Neural cell (in vitro differentiated cells): Measurements from ENCODE around the gene OR2T11.

Experiments
- CTCF ChIP-seq: fragments of 450-650 bp; IDR thresholded peaks from 2 replicates; pipeline ENCODE4 v1.5.1; 2014; ENCODE audit warnings: antibody characterized with exemption, mild to moderate bottlenecking, moderate library complexity; ENCODE audit not compliant: poor library complexity, severe bottlenecking
- EP300 ChIP-seq: fragments of 450-650 bp; conservative IDR thresholded peaks from 2 replicates; pipeline ENCODE4 v1.6.1; 2014; ENCODE audit warnings: antibody characterized with exemption, mild to moderate bottlenecking, moderate library complexity; ENCODE audit not compliant: poor library complexity, severe bottlenecking
- EZH2 ChIP-seq: fragments of 200-600, 300-800 bp; shearing (Covaris generic), sonication (generic); IDR thresholded peaks from 2 replicates; pipeline ENCODE4 v1.6.1; 2014; ENCODE audit warnings: antibody characterized with exemption, low read length, borderline replicate concordance, mild to moderate bottlenecking; ENCODE audit not compliant: insufficient read depth, poor library complexity, severe bottlenecking
- MXI1 ChIP-seq: fragments of 450-650 bp; conservative IDR thresholded peaks from 2 replicates; pipeline ENCODE4 v1.6.1; 2014; ENCODE audit warnings: antibody characterized with exemption, mild to moderate bottlenecking; ENCODE audit not compliant: poor library complexity, severe bottlenecking
- POLR2AphosphoS5 ChIP-seq: IDR thresholded peaks from 2 replicates; pipeline ENCODE4 v1.6.1; 2012
- RAD21 ChIP-seq: fragments of 450-650 bp; conservative IDR thresholded peaks from 2 replicates; pipeline ENCODE4 v1.6.1; 2014; ENCODE audit warnings: antibody characterized with exemption, mild to moderate bottlenecking, moderate library complexity
- REST ChIP-seq: IDR thresholded peaks from 2 replicates; pipeline ENCODE4 v1.6.1; 2012; ENCODE audit warnings: borderline replicate concordance
- SMC3 ChIP-seq: fragments of 450-650 bp; conservative IDR thresholded peaks from 2 replicates; pipeline ENCODE4 v1.6.1; 2014; ENCODE audit warnings: antibody characterized with exemption, mild to moderate bottlenecking, moderate library complexity; ENCODE audit not compliant: poor library complexity
- TAF1 ChIP-seq: IDR thresholded peaks from 2 replicates; pipeline ENCODE4 v1.6.1; 2012; ENCODE audit warnings: low read depth

- TF ChIP-seq CTCF (no peak), EZH2 (no peak), EP300 (no peak), POLR2AphosphoS5 (no peak), RAD21 (no peak), TAF1 (no peak), MXI1 (no peak), REST (no peak), SMC3 (no peak)
These were observed 41.7 kb downstream of the OR2T11 start for GRCh38 chr1:248593226-248593625.
